ENCODE data around the gene HACL1. TPM values are rescaled to one million over a fixed set of nuclear protein-coding genes. Genes with fewer than 3 reads are reported as not detected.

Gene HACL1
- total and polyA plus RNA-seq, 10 of the 15 experiments (the other 5 are each of a cell fraction or from before 2014, with no cell fraction given) = 19.4 to 48.7 (median 30.1) TPM

DNA sequence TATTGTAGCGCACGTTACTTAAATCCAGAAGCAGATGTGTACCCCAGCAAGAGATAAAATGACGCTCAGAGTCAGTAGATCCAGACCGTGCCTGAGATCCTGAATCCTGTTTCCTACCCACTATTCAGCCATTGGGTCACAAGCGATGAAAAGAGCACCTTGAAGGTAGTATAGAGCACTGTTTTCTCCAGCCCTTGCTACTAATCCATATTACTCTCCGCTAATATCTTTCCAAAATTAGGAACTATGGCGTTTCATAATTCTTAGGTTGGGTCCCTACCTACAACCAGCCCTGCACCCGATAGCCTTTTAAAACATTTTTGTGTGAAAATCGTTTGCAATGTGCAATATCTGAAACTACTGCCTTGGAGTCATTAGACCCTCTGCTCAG lies 772 bp upstream of the HACL1 start:
- H3K9me3 ChIP-seq (replicated peaks; ENCODE audit: control insufficient read depth, insufficient read depth, low read length) = no peaks in the 10 kb centered on the region; the same call in 1 of the 3 replicates
- H2AFZ ChIP-seq (ENCODE audit: control insufficient read depth, low read depth, low read length) = peak overlapping the region; percentile 97
- FAIRE-seq = peak; percentile 7
- in situ Hi-C loops (cut with MboI) (no loop called here), intact Hi-C loops (cut with micrococcal nuclease; ENCODE audit: unreplicated experiment) (no loop called here)
- peak; percentile 13 for ATAC-seq
- H3K27ac ChIP-seq (ENCODE audit: control insufficient read depth, insufficient read depth) = peak overlapping the region; percentile 81
- H3K4me3 ChIP-seq = peak overlapping the region; percentile 87
- H3K36me3 ChIP-seq (ENCODE audit: control insufficient read depth in 2 of 2, insufficient read depth in 2 of 2, low read length in 1 of 2) = peaks cover 0 to 3% of the 10 kb centered on the region in 2 experiments; a peak in 1 of 4 replicates
- POLR2A ChIA-PET = interaction anchor here (1.5 kb wide), 1 partner anchor 29 kb away, joined by 4 read pairs; no protein-coding TSS in a partner anchor
- RAD21 ChIA-PET (ENCODE audit: unreplicated experiment) = interaction anchor here (0.6 to 1.8 kb wide), 8 partner anchors 29 to 334 kb away, joined by 3 to 12 read pairs (median 3); no protein-coding TSS in a partner anchor
- peaks cover 18% of the 10 kb centered on the region for H3K79me2 ChIP-seq (ENCODE audit: control insufficient read depth, insufficient read depth, low read length)
- peak overlapping the region; percentile 92 for H3K4me2 ChIP-seq (ENCODE audit: control insufficient read depth, insufficient read depth)
- H3K4me1 ChIP-seq (ENCODE audit: control insufficient read depth, insufficient read depth, low read length) = no peaks in the 10 kb centered on the region; the same call in 1 of the 2 replicates
- TF ChIP-seq BHLHE40 (IDR thresholded peaks at IDR 0.05; ENCODE audit: borderline replicate concordance in 1 of 2, low read depth in 2 of 2, low read length in 1 of 2) = 0 out of 4 replicates have a peak, but pooled peaks of 1 of the 2 experiments have one; percentile 16
- TF ChIP-seq PRDM15 (CRISPR knock-in tag; IDR thresholded peaks at IDR 0.05) = 0 out of 2 replicates have a peak, but pooled peaks have one; percentile 24
- 0 out of 2 replicates have a peak, but pooled peaks have one; percentile 31 for TF ChIP-seq CBFB (IDR thresholded peaks at IDR 0.05; ENCODE audit: low read depth)
- TF ChIP-seq NBN (IDR thresholded peaks at IDR 0.05) = 0 out of 2 replicates have a peak, but pooled peaks have one; percentile 13
- peak; percentile 74; the same call in 1 of the 2 replicates for TF ChIP-seq SMARCA5 (IDR thresholded peaks at IDR 0.05)
- TF ChIP-seq ETV6 (conservative IDR thresholded peaks at IDR 0.05 in 1 of 2, IDR thresholded peaks at IDR 0.05 in 1 of 2; ENCODE audit: borderline replicate concordance in 1 of 2, low read depth in 1 of 2) = no peak
- TF ChIP-seq EZH2 (IDR thresholded peaks at IDR 0.05; ENCODE audit: borderline replicate concordance, control insufficient read depth, low read depth, low read length) = no peak
- TF ChIP-seq IKZF2 (IDR thresholded peaks at IDR 0.05) = peak; percentile 32 to 33; a peak in 1 of 4 replicates
- no peaks in the 10 kb centered on the region for H3K27me3 ChIP-seq (replicated peaks in 1 of 2; ENCODE audit: control insufficient read depth in 2 of 2, insufficient read depth in 2 of 2, low read length in 1 of 2)
- CTCF ChIA-PET = interaction anchor here (1.1 to 1.7 kb wide), 2 partner anchors 11 to 210 kb away, joined by 4 to 10 read pairs; no protein-coding TSS in a partner anchor
- under 1% methylated on average over 9 of the region's 9 CpGs for WGBS (ENCODE audit: insufficient coverage, insufficient replicate concordance, low lambda C conversion rate, missing lambda C conversion rate)
- H3K9ac ChIP-seq (ENCODE audit: control insufficient read depth, insufficient read depth, low read length) = peak overlapping the region; percentile 82
- BruUV-seq (replicated peaks) = TSS peak; percentile 94
- no peaks in the 10 kb centered on the region for H4K20me1 ChIP-seq (ENCODE audit: control insufficient read depth, insufficient read depth)
- SMC1A ChIA-PET (ENCODE audit: uncharacterized antibody, unreplicated experiment) = interaction anchor here (1.0 to 2.1 kb wide), 5 partner anchors 11 to 212 kb away, joined by 3 to 6 read pairs (median 5); no protein-coding TSS in a partner anchor
- no peak for DNase-seq (ENCODE audit: low read depth, low spot score)

Data from GM12878 (cell line).